GM12878 (cell line): ENCODE data around the gene SLC35F3. TPM values are rescaled to one million over a fixed set of nuclear protein-coding genes. Genes with fewer than 3 reads are reported as not detected.

Experiments used
- EGR1 ChIP-seq, 2 experiments: IDR thresholded peaks; 1 replicate in 1 of 2; 2 replicates in 1 of 2; pipeline ENCODE4 v1.6.1; 2011 to 2012; ENCODE audit warnings: low read depth in 2 of 2, low read length in 2 of 2, borderline replicate concordance in 1 of 2, mild to moderate bottlenecking in 1 of 2, moderate library complexity in 1 of 2
- GATAD2B ChIP-seq: fragments of 450-650 bp; conservative IDR thresholded peaks from 2 replicates; pipeline ENCODE4 v1.6.1; 2017; ENCODE audit warnings: low read depth, mild to moderate bottlenecking, moderate library complexity
- HDAC6 ChIP-seq: fragments of 200-600 bp; sonication (generic); IDR thresholded peaks from one replicate; pipeline ENCODE4 v1.8.0; 2017; ENCODE audit warnings: antibody characterized with exemption; ENCODE audit not compliant: unreplicated experiment
- KDM1A ChIP-seq: fragments of 200-600 bp; sonication (generic); IDR thresholded peaks from 2 replicates; pipeline ENCODE4 v1.6.1; 2016; ENCODE audit warnings: borderline replicate concordance
- KLF5 ChIP-seq: fragments of 450-650 bp; IDR thresholded peaks from 2 replicates; pipeline ENCODE4 v1.6.1; 2014; ENCODE audit warnings: mild to moderate bottlenecking; ENCODE audit not compliant: partially characterized antibody
- NR2C1 ChIP-seq: fragments of 450-650 bp; IDR thresholded peaks from 2 replicates; pipeline ENCODE4 v1.6.1; 2017; ENCODE audit warnings: antibody characterized with exemption, mild to moderate bottlenecking, moderate library complexity
- RBBP5 ChIP-seq: fragments of 200-600 bp; sonication (generic); conservative IDR thresholded peaks from 2 replicates; pipeline ENCODE4 v1.6.1; 2016
- RCOR1 ChIP-seq: conservative IDR thresholded peaks from 2 replicates; pipeline ENCODE4 v1.6.1; 2012; ENCODE audit warnings: low read depth, low read length, improper control_type of control experiment
- SMAD5 ChIP-seq: IDR thresholded peaks from 2 replicates; pipeline ENCODE4 v1.6.1; 2016; ENCODE audit warnings: antibody characterized with exemption, low read depth
- ZBED1 ChIP-seq: IDR thresholded peaks from 2 replicates; pipeline ENCODE4 v1.6.1; 2016; ENCODE audit warnings: borderline replicate concordance
- polyA plus RNA-seq, 11 experiments: library from polyadenylated mRNA; depleted of rRNA in 4 of 11; unstranded in 6 of 11; stranded (reverse) in 5 of 11; fragments of >200 nt; fragmentation: Nextera tagmentation in 4 of 11; fragmentation: Illumina TruSeq in 1 of 11; extraction: Ambion mirVana in 4 of 11; extraction: Trizol in 1 of 11; gene quantifications; 1 replicate in 1 of 11; 2 replicates in 10 of 11; pipeline versions ENCODE4 v1.2.1 to v1.2.3, GENCODE V29; 2011 to 2016; ENCODE audit warnings: inconsistent platforms in 2 of 11, missing spikeins in 2 of 11, low read depth in 1 of 11
- total RNA-seq, 4 experiments: library from RNA; depleted of rRNA in 3 of 4; stranded (reverse); fragments of >200 nt in 3 of 4; fragmentation: Illumina TruSeq in 1 of 4; extraction: Trizol in 1 of 4; gene quantifications; 2 replicates each; pipeline versions ENCODE4 v1.2.1 to v1.2.3, GENCODE V29; 2013 to 2021
- TF ChIP-seq, protein P1 (sequence below): fragments of 450-650 bp; IDR thresholded peaks from 2 replicates; pipeline ENCODE4 v1.6.1; 2016; ENCODE audit warnings: mild to moderate bottlenecking
- TF ChIP-seq, protein P2 (sequence below): IDR thresholded peaks from 2 replicates; pipeline ENCODE4 v1.6.1; 2012; ENCODE audit warnings: improper control_type of control experiment, low read depth, low read length; ENCODE audit not compliant: insufficient replicate concordance
- TF ChIP-seq, protein P3 (sequence below): fragments of 450-650 bp; IDR thresholded peaks from 2 replicates; pipeline ENCODE4 v1.6.1; 2018; ENCODE audit warnings: mild to moderate bottlenecking, low read depth, moderate library complexity; ENCODE audit not compliant: partially characterized antibody
- TF ChIP-seq, protein P4 (sequence below): IDR thresholded peaks from 2 replicates; pipeline ENCODE4 v1.6.1; 2011; ENCODE audit warnings: borderline replicate concordance, low read depth, mild to moderate bottlenecking, moderate library complexity, low read length; ENCODE audit not compliant: insufficient read depth, poor library complexity, severe bottlenecking

SLC35F3 gene
- total and polyA plus RNA-seq, 10 of the 15 experiments (the other 5 are each of a cell fraction or from before 2014, with no cell fraction given): 1.0 to 8.6 (median 5.7) TPM

DNA sequence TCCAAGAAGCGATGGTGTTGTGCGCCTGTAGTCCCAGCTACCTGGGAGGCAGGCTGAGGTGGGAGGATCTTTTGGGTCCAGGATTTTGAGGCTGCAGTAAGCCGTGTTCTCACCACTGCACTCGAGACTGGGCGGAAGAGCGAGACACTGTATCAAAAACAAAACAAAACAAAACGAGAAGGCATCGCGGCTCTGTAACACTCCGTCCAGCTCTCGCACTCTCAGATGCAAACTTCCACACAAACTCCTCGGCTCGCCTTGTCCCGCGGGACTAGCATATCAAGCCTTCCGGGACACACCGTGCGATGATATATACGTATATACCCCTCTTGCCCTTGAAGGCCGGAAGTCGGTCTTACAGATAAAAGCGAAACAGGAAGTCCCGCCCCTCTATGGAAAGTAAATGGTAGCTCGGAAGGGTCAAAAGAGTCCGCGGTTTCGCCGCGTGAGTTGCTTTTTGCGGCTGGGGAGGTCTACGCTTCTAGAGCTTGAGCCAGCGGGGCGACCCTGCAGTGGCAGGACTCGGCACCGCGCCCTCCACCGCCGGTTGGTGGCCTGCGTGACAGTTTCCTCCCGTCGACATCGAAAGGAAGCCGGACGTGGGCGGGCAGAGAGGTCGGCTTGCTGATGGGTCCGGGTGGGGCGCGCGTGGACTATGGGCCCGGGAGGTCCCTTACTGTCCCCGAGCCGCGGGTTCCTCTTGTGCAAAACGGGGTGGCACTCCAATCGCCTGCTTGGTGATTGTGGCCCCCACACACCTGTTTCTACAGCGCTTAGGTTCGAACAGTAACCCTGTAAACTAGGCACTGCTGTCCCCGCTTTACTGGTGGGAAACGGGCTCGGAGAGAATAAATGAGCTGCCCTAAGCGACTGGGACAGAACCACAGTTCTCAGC, 468.8 kb downstream of the SLC35F3 start, which contains the start of gene COA6 (continued):
- TF ChIP-seq, protein P1, sequence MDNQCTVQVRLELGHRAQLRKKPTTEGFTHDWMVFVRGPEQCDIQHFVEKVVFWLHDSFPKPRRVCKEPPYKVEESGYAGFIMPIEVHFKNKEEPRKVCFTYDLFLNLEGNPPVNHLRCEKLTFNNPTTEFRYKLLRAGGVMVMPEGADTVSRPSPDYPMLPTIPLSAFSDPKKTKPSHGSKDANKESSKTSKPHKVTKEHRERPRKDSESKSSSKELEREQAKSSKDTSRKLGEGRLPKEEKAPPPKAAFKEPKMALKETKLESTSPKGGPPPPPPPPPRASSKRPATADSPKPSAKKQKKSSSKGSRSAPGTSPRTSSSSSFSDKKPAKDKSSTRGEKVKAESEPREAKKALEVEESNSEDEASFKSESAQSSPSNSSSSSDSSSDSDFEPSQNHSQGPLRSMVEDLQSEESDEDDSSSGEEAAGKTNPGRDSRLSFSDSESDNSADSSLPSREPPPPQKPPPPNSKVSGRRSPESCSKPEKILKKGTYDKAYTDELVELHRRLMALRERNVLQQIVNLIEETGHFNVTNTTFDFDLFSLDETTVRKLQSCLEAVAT: peak; percentile 91
- TF ChIP-seq RBBP5: peak; percentile 74
- TF ChIP-seq, protein P2, sequence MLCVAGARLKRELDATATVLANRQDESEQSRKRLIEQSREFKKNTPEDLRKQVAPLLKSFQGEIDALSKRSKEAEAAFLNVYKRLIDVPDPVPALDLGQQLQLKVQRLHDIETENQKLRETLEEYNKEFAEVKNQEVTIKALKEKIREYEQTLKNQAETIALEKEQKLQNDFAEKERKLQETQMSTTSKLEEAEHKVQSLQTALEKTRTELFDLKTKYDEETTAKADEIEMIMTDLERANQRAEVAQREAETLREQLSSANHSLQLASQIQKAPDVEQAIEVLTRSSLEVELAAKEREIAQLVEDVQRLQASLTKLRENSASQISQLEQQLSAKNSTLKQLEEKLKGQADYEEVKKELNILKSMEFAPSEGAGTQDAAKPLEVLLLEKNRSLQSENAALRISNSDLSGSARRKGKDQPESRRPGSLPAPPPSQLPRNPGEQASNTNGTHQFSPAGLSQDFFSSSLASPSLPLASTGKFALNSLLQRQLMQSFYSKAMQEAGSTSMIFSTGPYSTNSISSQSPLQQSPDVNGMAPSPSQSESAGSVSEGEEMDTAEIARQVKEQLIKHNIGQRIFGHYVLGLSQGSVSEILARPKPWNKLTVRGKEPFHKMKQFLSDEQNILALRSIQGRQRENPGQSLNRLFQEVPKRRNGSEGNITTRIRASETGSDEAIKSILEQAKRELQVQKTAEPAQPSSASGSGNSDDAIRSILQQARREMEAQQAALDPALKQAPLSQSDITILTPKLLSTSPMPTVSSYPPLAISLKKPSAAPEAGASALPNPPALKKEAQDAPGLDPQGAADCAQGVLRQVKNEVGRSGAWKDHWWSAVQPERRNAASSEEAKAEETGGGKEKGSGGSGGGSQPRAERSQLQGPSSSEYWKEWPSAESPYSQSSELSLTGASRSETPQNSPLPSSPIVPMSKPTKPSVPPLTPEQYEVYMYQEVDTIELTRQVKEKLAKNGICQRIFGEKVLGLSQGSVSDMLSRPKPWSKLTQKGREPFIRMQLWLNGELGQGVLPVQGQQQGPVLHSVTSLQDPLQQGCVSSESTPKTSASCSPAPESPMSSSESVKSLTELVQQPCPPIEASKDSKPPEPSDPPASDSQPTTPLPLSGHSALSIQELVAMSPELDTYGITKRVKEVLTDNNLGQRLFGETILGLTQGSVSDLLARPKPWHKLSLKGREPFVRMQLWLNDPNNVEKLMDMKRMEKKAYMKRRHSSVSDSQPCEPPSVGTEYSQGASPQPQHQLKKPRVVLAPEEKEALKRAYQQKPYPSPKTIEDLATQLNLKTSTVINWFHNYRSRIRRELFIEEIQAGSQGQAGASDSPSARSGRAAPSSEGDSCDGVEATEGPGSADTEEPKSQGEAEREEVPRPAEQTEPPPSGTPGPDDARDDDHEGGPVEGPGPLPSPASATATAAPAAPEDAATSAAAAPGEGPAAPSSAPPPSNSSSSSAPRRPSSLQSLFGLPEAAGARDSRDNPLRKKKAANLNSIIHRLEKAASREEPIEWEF: no peak
- TF ChIP-seq GATAD2B: no peak; the same call in none of the 2 replicates
- peak; percentile 42 for TF ChIP-seq NR2C1
- TF ChIP-seq EGR1 (IDR thresholded peaks at IDR 0.05; ENCODE audit: borderline replicate concordance in 1 of 2, low read depth in 2 of 2, low read length in 2 of 2): peak; percentile 74 to 98
- TF ChIP-seq, protein P3, sequence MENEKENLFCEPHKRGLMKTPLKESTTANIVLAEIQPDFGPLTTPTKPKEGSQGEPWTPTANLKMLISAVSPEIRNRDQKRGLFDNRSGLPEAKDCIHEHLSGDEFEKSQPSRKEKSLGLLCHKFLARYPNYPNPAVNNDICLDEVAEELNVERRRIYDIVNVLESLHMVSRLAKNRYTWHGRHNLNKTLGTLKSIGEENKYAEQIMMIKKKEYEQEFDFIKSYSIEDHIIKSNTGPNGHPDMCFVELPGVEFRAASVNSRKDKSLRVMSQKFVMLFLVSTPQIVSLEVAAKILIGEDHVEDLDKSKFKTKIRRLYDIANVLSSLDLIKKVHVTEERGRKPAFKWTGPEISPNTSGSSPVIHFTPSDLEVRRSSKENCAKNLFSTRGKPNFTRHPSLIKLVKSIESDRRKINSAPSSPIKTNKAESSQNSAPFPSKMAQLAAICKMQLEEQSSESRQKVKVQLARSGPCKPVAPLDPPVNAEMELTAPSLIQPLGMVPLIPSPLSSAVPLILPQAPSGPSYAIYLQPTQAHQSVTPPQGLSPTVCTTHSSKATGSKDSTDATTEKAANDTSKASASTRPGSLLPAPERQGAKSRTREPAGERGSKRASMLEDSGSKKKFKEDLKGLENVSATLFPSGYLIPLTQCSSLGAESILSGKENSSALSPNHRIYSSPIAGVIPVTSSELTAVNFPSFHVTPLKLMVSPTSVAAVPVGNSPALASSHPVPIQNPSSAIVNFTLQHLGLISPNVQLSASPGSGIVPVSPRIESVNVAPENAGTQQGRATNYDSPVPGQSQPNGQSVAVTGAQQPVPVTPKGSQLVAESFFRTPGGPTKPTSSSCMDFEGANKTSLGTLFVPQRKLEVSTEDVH: peak; percentile 84
- 0 out of 2 replicates have a peak, but pooled peaks have one; percentile 75 for TF ChIP-seq RCOR1
- TF ChIP-seq KDM1A: no peak
- peak; percentile 70; the same call in 1 of the 2 replicates for TF ChIP-seq SMAD5
- TF ChIP-seq KLF5: peak; percentile 88
- 0 out of 2 replicates have a peak, but pooled peaks have one; percentile 51 for TF ChIP-seq ZBED1
- no peak for TF ChIP-seq HDAC6
- TF ChIP-seq, protein P4, sequence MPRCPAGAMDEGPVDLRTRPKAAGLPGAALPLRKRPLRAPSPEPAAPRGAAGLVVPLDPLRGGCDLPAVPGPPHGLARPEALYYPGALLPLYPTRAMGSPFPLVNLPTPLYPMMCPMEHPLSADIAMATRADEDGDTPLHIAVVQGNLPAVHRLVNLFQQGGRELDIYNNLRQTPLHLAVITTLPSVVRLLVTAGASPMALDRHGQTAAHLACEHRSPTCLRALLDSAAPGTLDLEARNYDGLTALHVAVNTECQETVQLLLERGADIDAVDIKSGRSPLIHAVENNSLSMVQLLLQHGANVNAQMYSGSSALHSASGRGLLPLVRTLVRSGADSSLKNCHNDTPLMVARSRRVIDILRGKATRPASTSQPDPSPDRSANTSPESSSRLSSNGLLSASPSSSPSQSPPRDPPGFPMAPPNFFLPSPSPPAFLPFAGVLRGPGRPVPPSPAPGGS: no peak
